NCI-H2107 (cell line): ENCODE measurements around the gene CDK5RAP2.
"Not testable (repeated sequence)": the region's sequence is repeated elsewhere in the genome, so short reads cannot be mapped to it uniquely, and the experiment has no call there.

ENCODE experiments used
- DNase-seq: peaks from one replicate; lab custom pipeline; 2025; lab: John Stamatoyannopoulos, UW

CDK5RAP2 gene

DNA sequence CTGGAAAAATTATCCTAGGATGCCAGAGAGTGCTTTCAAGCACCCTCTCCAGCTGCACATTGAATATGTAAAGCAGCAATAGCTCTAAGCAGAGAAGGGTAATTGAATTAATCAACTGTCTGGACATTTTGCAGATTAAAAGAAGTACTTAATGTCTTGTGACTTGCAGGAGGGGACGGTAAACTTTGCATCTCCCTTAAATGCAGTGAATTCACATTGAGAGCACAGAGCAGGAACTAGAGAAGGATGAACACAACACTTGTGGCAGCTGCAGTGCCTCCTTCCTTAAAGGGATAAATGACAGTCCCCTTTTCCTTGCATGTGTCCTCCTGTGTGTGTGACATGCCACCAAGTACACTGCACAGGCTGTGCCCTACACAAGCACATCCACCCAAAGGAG lies 7.4 kb upstream of the CDK5RAP2 start:
- DNase-seq: no peak

DNA sequence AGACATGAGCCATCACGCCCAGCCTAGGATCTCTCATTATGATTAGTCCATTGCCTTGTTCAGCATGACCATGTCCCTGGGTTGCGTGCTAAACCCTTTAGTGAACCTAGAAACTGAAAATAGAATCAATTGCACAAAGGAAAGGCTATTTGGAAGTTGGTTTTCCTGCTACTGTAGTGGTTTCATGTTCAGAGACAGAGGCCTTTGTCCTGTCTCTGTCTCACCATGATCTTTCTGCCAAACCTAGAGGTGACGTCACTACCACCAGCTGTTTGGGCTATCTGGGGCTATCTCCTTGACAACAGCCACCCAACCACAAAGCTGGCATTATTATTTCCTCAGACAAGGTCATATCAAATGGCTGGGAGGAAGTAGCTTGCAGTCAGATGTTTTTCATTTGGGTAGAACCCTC lies 4.0 kb upstream of the CDK5RAP2 start:
- peak; percentile 72 for DNase-seq

DNA sequence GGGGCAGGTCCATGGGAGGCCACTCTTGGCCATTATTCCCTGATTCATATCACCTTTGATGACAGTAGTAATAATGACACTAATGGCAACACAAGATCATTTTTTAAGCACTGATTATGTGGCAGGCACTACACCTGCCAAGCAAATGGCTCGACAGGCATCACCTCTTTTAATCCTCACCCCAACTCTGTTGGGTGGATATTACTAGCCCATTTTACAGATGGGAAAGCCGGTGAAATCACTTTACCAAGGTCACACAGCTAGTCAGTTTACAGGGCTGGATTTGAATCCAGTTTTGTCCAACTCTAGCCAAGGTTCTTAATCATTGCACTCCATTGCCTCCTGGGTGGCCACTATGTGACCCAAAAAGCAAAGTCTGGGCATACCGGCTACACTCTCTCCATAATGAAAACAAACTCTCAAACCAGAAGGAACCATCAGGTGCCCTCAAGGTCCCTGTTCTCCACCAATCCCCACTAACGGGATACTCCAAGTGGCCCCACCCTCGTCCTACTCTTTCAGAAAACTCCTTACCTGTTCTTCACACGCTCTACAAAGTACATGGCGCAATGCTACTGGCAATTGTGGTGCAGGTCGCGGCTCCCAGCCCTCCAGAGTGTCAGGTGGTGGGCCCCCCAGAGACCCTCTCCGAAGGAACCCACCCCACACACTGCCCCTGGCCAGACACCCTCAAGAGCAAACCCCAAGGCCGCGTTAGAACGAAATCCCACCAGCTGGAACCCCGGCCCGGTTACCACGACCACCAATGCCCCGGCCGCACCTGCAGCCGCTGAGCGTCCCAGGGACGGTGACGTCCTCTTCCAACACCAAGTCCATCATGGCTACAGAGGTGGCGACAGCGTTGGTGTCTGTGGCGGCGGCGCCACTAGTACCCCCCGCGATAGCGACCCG lies 572 bp downstream of the CDK5RAP2 start:
- no peak for DNase-seq

DNA sequence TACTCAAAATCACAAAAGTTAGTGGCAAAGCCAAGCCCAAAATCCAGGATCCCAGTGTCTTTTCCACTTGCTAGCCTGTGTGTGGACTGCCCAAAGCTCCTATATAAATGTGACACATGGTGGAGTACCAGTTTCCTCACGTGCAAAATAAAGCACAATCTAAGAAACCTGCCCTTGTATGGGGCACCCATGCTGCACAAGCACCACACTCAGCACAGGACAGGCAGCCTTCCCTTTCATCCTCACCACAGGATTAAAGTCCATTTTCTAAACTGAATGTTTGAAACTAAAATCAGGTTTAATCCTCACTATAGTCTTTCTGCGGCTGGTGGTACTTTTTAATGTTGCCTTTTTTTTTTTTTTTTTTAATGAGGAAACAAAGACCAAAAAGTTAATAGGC lies 5.5 kb downstream of the CDK5RAP2 start:
- DNase-seq: no peak

DNA sequence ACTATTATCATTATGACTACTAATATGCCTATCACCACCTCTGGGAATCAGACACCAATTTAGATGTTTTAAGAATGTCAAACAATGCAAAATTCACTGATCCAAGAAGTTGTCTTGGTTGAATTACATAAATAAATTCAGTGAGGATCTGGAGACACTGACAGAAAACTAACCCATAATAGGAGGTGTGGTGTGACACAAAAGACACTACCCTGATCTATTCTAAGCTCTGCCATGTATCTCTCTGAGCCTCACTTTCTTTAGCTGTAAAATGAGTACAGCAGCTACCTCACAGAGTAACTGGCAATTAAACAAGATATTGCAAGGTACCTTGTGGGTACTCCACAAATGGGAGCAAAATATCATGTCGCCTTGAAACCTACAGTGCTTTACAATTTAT lies 7.5 kb downstream of the CDK5RAP2 start:
- no peak for DNase-seq

DNA sequence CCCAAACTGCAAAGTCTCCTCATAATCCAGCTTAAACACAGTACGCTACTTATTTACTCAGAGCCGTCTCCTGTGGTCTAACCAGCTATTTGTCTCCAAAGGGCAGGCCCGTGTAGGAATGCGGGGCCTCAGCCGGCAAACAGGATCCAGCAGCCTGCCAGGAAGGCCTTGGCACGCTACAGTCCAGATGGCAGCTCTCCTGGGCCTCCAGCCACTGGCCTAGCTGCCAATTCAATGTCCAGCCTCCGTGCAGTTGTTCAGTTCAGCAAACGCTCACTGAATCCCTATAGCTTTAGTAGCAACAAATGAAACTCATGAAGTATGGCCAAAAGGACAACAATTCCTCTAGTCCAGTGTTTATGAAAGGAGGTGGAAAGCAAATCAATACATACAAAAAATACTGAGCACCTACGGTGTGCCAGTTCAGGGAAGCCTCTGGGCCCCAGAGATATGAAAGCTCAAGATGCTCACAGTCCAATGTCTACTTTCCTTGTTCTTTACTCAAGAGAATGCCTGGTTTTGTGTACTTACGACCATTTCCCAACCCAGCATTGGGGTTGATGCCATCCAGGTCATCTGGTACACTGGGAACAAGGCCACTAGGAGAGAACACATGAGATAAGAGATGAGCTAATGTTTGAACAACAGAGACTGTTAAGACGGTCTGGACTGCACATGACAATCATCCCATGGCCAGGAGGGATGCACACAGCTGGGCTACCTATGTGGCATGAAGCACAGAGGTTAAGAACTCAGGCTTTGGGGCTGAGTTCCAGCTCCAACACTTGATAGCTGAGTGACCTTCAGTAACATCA lies 8.3 kb downstream of the CDK5RAP2 start:
- no peak for DNase-seq

DNA sequence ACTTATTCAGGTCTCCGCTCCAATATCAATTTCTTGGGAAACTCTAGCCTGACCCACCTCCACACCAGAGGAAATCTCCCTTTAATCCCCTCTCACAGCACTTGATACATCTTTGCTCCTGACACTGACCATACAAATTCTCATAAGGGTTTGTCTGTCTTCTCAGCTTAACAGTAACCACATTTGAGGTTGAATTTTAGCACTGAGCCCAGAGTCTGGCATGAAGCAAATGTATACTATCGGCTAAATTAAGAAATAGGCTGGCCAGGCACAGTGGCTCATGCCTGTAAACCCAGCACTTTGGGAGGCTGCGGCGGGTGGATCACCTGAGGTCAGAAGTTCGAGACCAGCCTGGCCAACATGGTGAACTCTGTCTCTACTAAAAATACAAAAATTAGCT lies 9.7 kb downstream of the CDK5RAP2 start:
- no peak for DNase-seq

DNA sequence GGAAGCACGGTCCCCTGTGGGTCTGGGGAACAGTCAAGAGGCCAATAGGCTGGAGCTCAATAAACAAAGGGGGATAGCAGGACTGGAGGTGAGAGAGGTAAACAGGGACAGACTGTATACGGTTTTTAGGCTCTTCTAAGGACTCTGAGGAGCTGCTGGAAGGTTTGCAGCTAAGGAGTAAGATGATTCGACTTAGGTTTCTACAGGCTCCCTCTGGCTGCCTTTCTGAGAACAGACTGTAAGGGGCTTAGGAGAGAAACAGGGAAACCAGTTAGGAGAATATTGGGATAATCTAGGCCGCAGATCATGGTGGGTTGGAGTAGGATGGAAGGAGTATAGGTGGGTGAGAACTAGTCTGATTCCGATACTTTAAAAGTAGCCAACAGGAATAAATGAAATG lies 10.4 kb downstream of the CDK5RAP2 start:
- DNase-seq: no peak

DNA sequence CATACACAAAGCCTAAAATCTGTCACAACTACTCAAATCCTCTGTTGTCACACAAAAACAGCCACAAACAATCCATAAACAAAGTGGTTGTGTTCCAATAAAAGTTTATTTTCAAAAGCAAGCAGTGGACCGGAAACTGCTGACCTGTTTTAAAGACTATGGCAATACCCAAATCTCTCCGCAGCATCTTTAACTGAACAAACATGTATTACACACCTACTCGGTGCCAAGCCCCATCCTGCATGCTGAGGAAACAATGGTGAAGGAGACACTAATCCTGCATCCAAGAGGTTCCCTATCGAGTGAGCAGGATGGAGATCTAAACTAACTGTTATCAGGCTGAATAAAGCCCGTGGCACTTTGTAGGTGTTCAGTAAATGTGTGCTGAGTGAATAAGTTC lies 11.2 kb downstream of the CDK5RAP2 start:
- no peak for DNase-seq

DNA sequence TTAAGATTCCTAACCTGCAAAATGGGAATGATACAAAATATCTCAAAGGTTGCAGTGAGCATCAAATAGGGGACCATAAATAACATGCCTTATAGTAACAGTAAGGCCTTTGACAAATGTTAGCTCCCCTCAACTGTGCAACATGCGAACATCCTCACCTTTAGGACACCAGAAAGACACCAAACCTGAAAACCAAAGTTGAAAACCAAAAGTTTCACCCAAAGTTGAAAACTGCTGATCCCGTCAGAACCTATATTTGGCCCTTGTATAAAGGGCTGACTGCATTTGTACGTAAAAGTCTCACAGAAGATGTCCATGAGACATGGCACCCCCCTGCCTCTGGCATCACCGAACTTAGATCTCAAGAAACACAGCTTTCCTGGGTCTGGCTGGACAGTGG lies 12.1 kb downstream of the CDK5RAP2 start:
- no peak for DNase-seq

DNA sequence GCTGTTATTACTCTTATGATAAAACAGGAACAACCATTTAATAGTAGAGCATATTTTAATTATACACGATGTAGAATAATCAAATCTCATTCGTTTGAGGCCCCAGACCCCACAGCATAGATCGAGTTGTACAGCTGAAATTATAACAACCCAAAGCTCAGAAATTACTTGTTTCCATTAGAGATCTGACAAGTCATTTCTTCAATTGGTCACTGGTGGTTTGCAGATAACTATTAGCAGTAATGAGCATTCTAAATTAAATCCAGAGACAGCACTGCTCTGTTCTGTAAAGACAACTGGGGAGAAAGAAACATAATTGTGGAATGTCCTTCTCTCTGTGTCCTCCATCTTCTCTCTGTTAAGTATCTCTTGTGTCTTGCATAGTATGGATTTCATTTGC lies 12.9 kb downstream of the CDK5RAP2 start:
- no peak for DNase-seq

DNA sequence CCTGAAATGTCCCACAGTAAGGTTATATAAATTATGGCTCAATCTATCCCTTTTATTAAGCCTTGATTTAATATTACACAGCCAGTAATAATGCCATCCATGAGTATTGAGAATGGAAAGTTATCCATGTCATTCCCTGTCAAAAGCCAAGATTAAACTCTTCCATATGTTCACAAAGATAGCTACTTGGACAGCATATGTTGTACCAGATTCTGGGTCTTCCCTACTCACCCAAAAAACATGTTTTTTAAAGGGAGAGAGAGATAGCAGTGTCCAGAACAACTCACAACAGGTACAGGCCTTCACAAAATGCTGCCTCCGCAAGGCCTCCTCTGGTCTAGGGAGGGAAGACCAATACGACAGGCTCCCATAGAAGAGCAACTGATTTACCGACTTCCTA lies 15.4 kb downstream of the CDK5RAP2 start:
- no peak for DNase-seq

DNA sequence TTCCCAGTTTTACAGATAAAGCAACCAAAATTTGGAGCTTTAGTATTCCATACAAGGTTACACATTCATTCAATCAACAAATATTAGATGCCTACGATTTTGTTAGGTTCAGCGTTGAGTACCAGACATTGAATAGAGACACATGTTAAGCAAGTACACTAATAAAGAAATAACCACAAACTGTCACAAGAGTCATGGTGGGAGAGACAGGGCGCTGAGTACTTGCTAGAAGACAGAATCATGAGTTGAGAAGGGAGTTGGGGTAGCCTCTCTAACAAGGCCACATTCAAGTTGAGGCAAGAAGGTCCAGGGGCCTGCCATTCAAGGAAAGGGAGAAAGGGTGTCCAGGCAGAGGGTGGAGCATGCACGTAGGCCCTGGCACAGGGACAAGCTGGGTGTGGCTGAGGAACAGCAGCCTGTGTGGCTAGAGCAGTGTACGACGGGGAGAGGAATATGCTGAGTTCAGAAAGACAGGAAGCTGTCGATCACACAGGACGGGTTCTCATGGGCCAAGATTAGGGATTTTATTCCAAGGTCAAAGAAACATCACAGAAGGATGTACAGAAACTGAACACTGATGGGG lies 17.0 kb downstream of the CDK5RAP2 start:
- DNase-seq: no peak

DNA sequence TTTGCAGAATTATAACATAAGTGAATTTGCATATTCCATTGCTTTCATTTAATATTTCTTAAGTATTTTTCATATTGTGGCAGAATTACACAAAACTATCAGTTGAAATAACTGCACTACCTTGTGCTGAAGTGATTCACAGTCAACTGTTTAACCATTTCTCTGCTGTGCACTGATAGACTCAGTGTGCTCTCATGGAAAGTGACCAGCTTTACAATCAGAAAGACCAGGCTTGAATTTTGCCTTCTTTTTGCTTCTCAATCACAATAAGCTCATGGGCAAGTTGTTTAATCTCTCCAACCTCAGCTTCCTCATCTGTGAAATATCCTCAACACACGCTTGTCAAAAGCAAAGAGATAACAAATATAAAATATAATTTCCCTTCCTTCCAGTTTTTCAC lies 18.3 kb downstream of the CDK5RAP2 start:
- DNase-seq: no peak

DNA sequence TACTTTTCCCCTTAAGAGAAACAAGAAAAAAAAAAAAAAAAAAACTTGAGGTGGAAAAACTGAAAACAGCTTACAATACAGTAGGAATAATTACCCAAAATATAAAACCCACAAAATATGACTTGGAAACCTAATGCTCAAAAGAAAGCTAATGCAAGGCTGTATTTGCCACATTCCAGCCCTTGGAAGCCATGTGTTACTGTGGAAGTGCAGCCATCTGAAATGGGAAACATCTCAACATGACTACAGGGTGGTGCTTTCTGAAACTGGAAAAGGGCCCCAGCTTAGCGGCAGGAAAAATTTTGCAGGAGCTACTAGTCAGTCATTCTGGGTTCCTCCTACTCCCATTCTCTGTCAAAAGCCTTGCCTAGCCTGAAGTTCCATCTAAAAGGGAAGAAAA lies 20.4 kb downstream of the CDK5RAP2 start:
- no peak for DNase-seq

DNA sequence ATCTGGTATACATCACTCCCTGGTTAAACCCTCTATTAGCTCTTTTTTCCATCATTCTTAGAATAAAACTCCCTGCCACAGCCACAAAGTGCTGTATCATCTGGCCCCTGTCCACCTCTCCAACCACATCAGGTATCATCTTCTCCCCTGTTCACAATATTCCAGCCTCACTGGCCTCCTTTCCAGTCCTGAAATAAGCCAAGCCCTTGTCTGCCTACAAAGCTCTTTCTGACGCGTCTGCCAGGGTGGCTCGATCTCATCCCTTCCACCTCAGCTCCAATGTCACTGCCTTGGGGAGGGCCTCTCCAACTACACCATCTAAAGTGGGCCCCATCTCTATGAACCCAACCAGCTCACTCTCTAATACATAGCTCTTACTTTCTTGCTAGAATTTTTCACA lies 21.5 kb downstream of the CDK5RAP2 start:
- no peak for DNase-seq

DNA sequence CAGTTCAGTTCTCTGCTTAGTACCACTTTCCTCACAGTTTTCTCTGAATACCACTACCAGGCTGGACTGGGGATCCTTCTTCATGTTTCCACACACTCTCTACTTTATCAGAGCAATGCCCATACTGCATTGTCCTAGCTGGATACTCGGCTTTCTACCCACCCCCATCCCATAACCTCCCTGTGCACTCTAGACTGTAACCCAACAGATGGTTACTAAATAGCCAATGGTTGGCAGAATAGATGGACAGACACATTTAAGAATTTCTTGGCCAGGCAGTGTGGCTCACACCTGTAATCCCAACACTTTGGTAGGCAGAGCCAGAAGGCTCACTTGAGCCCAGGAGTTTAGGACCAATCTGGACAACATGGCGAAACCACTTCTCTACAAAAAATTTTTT lies 22.8 kb downstream of the CDK5RAP2 start:
- DNase-seq: no peak

DNA sequence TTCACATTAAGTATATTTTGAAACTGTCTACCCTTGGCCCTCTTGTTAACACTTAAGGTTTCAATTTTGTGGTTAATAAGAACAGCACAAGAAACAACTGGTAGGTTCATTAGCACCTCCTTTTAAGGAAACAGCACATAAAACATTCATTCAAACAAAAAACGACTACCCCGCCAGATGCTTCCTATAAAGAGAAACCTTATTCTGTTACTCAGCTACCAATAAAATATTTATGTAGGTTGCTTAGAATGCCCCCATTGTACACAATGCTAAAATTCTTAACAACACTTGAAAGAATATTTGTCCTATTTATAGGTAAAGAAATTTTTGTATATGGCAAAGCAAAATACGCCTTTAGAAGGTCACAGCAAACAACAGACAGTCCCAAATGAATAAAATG lies 23.2 kb downstream of the CDK5RAP2 start:
- DNase-seq: no peak

DNA sequence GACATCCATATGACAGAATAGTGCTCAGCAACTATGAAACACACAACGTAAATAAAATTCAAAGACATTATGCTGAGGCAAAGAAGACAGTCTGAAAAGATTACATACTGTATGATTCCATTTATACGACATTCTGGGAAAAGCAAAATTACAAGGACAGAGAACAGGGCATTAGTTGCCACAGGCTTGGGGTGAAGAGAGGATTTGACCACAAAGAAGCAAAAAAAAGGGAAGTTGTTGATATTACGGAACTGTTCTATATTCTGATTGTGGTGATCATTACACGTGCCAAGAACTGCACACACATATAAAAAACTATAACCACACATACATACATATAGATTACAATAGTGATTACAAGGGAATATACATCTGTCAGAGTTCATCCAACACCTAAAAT lies 24.1 kb downstream of the CDK5RAP2 start:
- DNase-seq: no peak

DNA sequence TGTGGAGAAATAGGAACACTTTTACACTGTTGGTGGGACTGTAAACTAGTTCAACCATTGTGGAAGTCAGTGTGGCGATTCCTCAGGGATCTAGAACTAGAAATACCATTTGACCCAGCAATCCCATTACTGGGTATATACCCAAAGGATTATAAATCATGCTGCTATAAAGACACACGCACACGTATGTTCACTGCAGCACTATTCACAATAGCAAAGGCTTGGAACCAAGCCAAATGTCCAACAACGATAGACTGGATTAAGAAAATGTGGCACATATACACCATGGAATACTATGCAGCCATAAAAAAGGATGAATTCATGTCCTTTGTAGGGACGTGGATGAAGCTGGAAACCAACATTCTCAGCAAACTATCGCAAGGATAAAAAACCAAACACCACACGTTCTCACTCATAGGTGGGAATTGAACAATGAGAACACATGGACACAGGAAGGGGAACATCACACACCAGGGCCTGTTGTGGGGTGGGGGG lies 27.7 kb downstream of the CDK5RAP2 start:
- not testable (repeated sequence) for DNase-seq

DNA sequence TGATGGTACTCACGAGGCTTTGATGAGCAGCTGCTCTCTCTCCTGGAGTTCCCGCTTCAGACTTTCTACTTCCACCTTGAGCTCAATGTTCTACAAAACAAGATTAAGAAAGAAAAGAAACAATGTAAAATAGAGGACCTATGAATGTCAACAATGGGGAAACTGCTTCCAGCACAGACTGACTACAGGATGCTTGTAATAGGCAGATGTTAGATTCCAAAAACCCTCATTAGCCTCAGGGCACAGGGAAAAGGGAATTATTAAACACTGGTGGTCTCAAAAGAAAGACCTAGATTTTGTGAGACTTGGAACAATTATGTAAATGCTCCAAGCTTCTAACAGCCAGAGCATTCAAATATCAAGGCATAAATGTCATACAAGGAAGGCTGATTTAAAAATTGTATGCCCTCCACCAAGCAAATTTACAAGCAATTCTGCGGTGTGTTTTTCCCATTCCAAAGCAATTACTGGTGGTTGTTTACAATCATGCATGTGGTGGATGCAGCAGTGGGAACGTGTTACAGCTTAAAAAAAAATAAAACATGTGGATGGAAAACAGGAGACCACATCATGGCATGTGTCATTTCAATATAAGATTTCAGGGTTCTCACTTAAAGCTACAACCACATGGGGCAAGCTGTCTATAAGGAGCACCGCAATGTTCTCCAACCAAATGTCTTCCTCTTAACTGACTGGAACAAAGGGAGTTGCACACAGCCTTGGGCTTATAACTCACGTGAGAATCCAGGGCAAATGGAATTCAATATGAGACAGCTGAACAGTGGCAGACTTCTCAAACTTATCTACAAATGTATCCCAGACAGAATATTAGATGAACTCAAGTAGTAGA lies 34.0 kb downstream of the CDK5RAP2 start:
- no peak for DNase-seq

DNA sequence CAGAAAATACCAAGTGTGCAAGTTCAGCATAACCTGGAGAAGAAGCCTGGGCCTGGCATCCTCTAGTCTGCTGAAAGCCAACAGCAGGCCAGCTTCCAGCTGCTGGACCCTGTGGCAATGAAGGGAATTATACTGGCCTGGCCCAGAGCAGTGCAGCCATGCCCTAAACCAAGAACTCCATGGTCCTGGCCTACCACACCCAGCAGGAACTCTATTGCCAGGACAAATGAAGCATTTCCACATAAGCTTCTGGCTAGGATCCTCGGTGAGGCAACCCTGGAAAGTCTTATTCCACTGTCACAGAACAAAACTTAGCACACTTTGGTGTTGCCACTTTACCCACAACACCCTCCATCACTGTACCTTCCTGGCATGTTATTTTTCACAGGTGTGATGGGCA lies 35.5 kb downstream of the CDK5RAP2 start:
- DNase-seq: no peak
